ENCODE data around the gene TRABD2B.

Gene TRABD2B

DNA sequence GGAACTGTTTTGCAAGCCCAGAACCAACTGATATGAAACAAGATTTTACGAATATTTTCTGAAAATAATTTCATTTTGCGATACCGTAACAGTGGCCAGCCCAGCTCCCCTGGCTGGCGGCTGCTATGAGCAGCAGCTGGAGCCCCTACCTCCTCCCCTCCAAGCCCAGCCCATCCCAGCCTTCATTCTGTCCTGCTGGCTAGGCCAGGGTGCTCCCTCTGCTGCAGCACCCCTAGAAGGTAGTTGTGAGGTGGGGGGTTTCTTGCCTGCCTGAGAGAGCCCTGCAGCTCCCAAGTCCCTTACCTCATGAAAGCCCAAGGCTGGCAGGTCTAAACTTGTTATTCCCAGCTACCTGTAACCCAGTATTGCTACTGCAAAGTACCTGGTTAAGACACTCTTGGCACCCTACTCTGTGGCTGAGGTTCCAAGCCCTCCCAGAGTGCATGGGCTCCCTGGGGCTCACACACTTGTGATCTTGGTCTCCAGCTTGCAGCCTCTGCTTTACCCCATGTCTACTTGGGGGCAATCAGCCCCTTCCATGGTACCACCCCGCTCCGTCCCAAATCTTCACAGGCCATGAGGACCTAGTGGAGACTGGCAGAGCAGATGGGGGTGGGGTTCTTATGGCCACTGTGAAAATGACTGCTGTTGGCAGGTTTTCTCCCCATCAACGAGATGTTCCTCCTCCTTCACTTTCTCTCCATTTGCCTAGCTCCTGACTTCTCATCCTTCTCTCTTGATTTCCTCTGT, 239.8 kb downstream of the TRABD2B start:
- no peak for DNase-seq (ENCODE audit: low spot score)

DNA sequence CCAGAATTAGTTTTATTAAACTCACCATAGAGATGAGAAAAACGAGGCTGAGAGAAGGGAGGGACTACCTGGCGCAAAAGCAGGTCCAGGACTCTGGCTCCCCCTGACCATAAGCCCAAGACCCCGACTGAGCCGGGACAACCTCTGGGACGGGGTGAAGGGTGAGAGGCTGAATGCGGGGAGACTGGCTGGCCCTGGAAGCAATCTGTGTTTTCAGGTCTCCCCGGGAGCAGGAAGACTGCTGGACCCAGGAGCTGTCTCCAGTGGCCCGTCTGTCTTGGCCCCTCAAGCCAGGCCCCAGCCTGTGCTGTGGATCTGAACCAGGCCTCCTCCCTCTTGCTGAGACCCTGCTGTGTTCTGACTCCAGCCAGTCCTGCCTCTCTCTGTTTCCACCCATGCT, 240.8 kb downstream of the TRABD2B start:
- no peak for DNase-seq (ENCODE audit: low spot score)

GRCh38 chr1:47756006-47756405, 241.2 kb downstream of the TRABD2B start:
- DNase-seq (ENCODE audit: low spot score), result no peak

DNA sequence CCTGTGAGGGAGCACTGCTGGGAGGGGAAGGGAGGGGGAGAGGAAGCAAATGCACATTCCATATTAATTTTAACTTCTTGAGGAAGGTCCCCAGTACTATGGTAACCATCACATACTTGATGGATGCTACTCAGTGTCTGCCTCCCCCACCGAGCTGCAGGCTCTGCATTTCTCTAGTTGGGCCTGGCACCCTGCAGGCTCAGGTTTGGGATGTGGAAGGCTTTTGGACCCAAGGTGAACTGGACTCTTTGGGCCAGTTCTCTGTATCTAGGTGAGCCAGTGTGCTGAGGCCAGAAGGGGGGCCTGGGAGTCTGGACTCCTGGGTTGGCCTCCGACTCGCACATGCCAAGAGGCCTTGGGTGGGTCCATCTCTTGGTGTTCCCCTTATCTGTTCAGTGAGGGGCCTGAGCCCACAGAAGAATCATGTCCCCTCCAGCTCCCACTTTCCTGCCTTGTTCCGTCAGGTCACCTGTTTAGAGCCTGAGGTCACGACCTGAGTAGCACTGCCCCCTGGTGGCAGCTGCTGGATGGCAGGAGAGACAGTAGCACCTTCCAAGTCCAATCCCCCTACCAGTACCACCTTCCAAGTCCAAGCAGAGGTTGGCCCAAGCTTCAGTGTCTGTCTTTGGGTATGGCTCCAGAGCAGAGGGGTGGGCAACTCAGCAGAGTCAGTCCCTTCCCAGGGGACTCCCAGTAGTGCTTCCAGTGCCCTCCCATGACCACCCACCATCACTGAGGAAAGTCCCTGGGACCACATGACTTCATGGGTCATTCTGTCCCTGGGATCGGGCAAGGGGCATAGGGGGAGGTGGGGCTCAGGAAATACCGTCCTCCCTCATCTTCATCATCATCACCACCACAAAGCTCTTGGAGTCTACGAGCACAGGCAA, 241.8 kb downstream of the TRABD2B start:
- DNase-seq (ENCODE audit: low spot score), result peak; percentile 66

- no peak for DNase-seq (ENCODE audit: low spot score)
These were observed 243.0 kb downstream of the TRABD2B start for GRCh38 chr1:47754221-47754620.

DNA sequence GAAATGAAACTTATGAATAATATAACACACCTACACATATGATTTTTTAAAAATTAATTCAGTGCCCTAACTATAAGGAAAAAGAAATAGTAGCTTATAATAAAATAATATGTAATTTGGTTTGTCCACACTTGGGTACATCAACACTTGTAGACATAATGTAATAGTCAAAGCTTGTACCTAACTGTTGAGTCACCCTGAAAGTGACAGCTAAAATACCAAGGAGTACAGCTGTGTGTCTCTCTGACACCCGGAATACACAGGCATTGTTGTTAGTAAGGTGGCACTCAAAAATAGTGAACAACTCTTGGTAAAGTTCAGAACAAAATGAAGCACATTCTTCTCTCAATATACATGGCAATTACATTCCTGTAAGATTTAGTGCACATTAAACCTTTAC, 243.4 kb downstream of the TRABD2B start:
- DNase-seq (ENCODE audit: low spot score), result no peak

DNA sequence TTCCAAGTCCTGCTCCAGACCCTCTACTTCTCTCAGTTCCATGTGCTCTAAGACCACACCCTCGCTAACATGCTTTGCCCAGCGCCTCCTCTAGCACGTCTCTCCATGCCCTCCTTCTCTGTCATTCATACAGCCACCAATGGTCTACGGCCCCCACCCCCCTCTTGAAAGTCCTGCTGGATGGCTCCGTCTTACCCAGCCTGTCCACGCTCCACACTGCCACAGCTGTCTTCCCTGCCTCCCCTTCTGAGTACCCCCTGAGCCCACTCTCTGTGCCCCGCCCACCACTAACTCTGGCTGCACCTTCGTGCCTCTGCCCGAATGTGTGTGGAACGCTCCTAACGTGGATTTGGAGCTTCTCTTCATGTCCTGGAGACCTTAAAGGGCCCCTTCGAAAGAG, 244.6 kb downstream of the TRABD2B start:
- no peak for DNase-seq (ENCODE audit: low spot score)

GRCh38 chr1:47751996-47752451, 245.2 kb downstream of the TRABD2B start:
- DNase-seq (ENCODE audit: low spot score), result no peak

DNA sequence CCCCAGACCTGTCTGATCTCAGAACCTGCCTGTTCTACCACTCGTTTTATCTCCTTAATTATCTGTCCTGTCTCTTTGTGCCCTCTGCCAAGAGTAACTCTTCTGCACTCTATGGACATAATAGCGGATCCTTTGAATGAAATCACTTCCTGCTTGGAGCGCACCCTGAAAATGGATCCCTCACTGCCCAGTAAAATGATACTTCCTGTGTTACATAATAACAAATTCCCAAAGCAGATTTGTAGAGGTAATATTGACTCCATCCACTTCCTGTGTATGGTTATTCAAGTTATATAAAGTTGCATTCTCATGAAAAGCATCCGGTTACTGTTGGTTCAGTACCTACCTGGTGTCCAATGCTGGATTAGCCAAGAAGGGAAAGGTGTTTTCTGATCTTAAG, 246.0 kb downstream of the TRABD2B start:
- DNase-seq (ENCODE audit: low spot score), result no peak

GRCh38 chr1:47745715-47746609, 251.2 kb downstream of the TRABD2B start:
- DNase-seq (ENCODE audit: low spot score), result no peak

GRCh38 chr1:47742890-47743760, 254.1 kb downstream of the TRABD2B start:
- no peak for DNase-seq (ENCODE audit: low spot score)

DNA sequence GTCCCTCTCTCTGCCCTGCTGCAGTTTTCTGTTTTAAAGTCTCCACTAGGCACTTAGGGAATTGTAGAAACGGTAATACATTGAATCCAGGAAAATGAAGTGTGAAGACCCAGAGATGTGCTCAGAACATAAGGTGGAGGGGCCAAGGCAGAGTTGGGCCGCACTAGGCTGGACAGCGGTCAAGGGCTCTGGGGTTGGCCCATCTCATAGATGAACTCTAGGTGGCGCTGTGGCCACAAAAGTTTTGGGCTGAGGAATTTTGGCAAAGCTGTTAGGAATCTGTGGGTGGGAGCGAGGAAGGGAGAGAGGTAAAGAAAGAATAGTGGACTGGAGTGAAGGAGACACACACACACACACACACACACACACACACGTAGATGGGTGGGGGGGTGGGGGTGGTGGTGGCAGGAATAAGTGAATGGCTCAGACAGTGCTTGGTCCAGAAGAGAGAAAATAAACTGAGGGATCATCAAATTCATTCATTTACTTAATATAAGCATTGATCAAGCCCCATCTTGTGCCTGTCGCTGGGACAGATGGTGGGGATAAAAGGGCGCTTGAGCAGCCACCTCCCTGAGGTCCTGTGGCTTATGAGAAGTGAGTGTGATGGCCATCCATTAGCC, 258.5 kb downstream of the TRABD2B start:
- DNase-seq (ENCODE audit: low spot score), result peak; percentile 19

GRCh38 chr1:47732489-47732888, 264.7 kb downstream of the TRABD2B start:
- DNase-seq (ENCODE audit: low spot score), result no peak

DNA sequence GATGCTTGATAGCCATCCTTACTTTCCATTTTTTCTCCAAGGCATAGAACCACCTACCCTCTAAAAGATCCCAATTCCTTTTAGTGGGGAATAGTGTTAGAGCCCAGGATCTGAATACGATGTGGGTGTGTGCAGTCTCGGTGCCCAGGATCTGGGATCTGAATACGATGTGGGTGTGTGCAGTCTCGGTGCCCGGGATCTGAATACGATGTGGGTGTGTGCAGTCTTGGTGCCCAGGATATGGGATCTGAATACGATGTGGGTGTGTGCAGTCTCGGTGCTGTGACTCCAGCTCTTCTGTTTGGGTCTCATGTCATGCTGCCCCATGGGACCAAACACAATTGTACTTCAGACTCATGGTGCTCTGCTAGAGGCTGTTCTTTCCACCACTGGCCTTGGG, 265.5 kb downstream of the TRABD2B start:
- DNase-seq (ENCODE audit: low spot score), result no peak

DNA sequence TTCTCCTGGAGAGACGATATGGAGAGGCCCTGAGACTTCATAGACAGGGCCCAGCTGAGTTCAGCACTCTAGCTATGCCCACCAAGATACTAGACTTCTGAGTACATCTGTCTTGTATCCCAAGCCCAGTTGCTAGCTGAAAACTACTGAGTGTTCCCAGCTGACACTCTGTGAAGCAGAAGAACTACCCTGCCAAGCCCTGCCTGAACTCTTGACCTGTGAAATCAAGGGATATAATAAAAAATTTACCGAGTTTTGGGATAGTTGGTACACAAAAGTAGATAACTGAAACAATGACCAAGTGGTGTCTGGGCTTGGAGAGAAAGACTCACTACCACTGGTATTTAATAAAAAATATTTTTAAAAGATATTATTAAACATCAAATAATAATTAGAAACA, 267.5 kb downstream of the TRABD2B start:
- DNase-seq (ENCODE audit: low spot score), result no peak

DNA sequence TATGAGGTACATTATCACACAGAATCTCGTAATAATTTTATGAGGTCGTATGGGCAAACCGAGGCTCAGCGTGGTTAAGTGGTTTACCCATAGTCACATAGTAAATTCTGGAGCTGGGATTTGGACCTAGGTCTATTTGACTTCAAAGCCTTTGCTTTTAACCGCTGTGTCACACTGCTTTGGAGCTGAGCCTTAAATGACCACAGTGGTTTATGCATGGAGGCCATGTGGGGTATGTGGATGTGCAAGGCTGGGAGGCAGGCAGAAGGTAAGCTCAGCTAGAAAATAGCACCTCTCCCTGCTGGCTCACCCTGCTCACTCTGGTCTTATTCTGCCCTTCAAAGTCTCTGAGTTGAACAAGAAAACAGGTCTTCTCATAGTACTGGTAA, 269.5 kb downstream of the TRABD2B start:
- no peak for DNase-seq (ENCODE audit: low spot score)

DNA sequence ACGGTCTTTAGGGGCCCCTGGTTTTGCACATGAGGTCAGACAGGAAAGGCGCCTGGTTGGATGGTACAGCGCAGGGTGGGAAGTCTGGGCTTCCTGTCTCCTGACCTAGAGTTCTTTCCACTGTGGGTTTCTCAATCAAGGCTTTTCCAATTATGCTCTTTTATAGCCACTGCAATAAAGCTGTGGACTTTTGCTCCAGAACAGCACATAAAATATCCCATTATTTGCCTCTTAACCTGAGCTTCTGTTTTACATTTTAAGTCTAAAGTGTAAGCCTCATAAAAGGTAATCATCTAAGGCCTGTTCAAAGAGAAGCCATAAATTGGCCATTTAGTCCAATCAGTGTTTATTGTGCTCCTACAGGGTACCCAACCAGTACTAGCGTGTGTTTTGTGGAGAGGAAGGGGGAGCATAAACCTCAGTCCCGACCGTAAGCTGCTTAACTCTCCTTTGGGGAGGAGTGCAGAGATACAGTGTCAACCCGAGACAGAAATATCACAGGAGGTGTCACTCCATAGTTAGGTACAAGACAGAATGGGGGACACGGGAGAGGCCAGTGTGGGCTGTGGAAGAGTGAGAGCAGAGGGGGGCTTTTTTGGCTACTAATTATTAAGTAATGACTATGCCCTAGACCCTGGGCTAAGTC, 270.0 kb downstream of the TRABD2B start:
- DNase-seq (ENCODE audit: low spot score), result no peak

DNA sequence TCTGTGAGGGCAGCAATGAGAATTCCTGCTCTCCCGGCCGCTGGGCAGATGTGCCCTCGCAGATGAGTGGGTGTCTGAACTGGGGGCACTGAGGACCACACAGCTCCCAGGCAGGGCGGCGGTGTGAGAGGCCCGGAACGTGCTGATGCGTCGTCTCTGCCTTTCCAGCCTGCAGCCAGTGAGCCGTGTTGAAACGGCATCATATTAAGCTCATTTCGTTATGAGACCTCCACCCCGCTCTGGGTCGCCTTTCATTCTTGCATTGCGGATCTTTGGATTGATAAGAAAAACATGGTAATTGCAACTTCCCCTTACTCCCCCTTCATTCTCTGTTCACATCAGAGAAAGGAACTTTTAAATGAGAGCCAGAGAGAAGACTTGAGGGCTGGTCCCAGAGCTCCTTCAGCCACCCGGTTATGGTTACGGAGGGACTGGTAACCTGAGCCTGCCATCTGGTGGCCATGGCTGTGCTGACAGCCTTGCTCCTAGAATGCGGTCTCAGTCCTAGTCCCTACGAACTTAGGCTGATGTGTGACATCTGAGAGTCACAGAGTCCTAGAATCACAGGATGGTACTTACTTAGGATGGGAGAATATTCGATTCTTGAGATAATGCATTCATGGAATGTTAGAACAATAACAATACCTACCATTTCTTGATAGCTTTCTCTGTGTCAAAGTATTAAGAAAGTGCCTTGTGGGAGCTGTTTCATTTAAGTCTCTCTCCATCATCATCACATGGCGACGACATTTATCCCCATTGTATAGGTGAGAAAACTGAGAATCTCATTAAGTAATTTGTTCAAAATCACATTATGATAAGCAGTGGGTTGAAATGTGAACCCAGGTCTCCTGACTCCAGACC, 271.0 kb downstream of the TRABD2B start:
- peak; percentile 76 for DNase-seq (ENCODE audit: low spot score)

- DNase-seq (ENCODE audit: low spot score), result no peak
These were observed 271.6 kb downstream of the TRABD2B start for GRCh38 chr1:47725511-47725991.
